NT2/D1 (cell line): ENCODE measurements around the gene GATA3.

ENCODE experiments used
- SUZ12 ChIP-seq: IDR thresholded peaks from 2 replicates; pipeline ENCODE4 v1.6.1; 2011; ENCODE audit not compliant: insufficient read length, insufficient read depth; ENCODE audit errors: extremely low read depth
- YY1 ChIP-seq: IDR thresholded peaks from 2 replicates; pipeline ENCODE4 v1.6.1; 2011; ENCODE audit not compliant: insufficient read length, insufficient read depth
- ZNF274 ChIP-seq: IDR thresholded peaks from 2 replicates; pipeline ENCODE4 v1.6.1; 2011; ENCODE audit warnings: mild to moderate bottlenecking, low read depth, low read length

DNA sequence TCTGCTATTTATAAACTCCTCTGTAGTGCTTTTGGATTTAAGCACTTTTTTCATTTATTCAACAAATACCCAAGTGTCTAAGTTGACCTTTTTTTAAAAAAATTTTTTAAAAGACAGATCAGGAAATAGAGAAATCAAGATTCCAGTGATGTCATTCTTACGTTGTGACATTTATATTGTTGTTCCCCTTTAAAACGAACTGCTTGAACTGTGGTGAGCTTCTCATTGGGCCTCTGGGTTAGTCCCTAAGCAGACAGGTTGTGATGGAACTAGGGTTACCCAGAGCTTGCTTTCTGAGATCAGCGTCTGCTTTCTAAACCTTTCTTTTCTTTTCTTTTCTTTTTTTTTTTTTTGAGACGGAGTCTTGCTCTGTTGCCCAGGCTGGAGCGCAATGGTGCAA is 22.4 kb downstream of the GATA3 start:
- TF ChIP-seq SUZ12 = no peak
- no peak for TF ChIP-seq ZNF274
- TF ChIP-seq YY1 = no peak
